ENCODE measurements around the gene SYTL4. TPM values are rescaled to one million over a fixed set of nuclear protein-coding genes. Genes with fewer than 3 reads are reported as not detected.

Gene SYTL4
- total and polyA plus RNA-seq, 2 experiments from 2014 or later: 0.28 TPM; not detected in 1

DNA sequence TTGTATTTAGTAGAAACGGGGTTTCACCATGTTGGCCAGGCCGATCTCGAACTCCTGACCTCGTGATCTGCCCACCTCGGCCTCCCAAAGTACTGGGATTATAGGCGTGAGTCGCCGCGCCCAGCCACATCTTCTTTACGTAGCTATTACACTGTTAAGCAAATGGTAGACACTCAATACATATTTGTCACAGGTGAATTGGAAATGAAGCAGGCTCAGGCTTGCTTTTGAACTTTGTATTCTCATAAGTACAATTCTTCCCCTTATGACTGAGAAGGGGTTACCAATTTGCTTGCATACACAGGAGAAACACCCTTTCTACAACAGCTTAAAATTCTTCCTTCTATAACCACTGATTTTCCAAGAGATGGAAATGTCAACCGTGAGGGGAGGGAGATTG is 88.7 kb downstream of the SYTL4 start:
- Histone ChIP-seq H3K27me3 (ENCODE audit: insufficient read depth) (no peaks in the 10 kb centered on the region), H2AFZ (no peak overlapping the region), H3K36me3 (ENCODE audit: insufficient read depth) (no peaks in the 10 kb centered on the region), H3K4me1 (ENCODE audit: insufficient read depth) (no peaks in the 10 kb centered on the region), H4K20me1 (replicated peaks; ENCODE audit: insufficient read depth) (no peaks in the 10 kb centered on the region), H3K9me2 (ENCODE audit: insufficient read depth) (no peaks in the 10 kb centered on the region), H3K4me3 (no peak overlapping the region), H3K4me2 (no peak overlapping the region), H3F3A (replicated peaks; ENCODE audit: low read depth) (no peaks in the 10 kb centered on the region), H3K27ac (ENCODE audit: low read depth) (no peak overlapping the region), H3K79me2 (replicated peaks; ENCODE audit: insufficient read depth) (no peaks in the 10 kb centered on the region)
- H3K9me3 Mint-ChIP-seq: no peaks in the 10 kb centered on the region
- TF ChIP-seq EZH2phosphoT487 (IDR thresholded peaks at IDR 0.05; ENCODE audit: unreplicated experiment): no peak
- TF ChIP-seq, protein P1, sequence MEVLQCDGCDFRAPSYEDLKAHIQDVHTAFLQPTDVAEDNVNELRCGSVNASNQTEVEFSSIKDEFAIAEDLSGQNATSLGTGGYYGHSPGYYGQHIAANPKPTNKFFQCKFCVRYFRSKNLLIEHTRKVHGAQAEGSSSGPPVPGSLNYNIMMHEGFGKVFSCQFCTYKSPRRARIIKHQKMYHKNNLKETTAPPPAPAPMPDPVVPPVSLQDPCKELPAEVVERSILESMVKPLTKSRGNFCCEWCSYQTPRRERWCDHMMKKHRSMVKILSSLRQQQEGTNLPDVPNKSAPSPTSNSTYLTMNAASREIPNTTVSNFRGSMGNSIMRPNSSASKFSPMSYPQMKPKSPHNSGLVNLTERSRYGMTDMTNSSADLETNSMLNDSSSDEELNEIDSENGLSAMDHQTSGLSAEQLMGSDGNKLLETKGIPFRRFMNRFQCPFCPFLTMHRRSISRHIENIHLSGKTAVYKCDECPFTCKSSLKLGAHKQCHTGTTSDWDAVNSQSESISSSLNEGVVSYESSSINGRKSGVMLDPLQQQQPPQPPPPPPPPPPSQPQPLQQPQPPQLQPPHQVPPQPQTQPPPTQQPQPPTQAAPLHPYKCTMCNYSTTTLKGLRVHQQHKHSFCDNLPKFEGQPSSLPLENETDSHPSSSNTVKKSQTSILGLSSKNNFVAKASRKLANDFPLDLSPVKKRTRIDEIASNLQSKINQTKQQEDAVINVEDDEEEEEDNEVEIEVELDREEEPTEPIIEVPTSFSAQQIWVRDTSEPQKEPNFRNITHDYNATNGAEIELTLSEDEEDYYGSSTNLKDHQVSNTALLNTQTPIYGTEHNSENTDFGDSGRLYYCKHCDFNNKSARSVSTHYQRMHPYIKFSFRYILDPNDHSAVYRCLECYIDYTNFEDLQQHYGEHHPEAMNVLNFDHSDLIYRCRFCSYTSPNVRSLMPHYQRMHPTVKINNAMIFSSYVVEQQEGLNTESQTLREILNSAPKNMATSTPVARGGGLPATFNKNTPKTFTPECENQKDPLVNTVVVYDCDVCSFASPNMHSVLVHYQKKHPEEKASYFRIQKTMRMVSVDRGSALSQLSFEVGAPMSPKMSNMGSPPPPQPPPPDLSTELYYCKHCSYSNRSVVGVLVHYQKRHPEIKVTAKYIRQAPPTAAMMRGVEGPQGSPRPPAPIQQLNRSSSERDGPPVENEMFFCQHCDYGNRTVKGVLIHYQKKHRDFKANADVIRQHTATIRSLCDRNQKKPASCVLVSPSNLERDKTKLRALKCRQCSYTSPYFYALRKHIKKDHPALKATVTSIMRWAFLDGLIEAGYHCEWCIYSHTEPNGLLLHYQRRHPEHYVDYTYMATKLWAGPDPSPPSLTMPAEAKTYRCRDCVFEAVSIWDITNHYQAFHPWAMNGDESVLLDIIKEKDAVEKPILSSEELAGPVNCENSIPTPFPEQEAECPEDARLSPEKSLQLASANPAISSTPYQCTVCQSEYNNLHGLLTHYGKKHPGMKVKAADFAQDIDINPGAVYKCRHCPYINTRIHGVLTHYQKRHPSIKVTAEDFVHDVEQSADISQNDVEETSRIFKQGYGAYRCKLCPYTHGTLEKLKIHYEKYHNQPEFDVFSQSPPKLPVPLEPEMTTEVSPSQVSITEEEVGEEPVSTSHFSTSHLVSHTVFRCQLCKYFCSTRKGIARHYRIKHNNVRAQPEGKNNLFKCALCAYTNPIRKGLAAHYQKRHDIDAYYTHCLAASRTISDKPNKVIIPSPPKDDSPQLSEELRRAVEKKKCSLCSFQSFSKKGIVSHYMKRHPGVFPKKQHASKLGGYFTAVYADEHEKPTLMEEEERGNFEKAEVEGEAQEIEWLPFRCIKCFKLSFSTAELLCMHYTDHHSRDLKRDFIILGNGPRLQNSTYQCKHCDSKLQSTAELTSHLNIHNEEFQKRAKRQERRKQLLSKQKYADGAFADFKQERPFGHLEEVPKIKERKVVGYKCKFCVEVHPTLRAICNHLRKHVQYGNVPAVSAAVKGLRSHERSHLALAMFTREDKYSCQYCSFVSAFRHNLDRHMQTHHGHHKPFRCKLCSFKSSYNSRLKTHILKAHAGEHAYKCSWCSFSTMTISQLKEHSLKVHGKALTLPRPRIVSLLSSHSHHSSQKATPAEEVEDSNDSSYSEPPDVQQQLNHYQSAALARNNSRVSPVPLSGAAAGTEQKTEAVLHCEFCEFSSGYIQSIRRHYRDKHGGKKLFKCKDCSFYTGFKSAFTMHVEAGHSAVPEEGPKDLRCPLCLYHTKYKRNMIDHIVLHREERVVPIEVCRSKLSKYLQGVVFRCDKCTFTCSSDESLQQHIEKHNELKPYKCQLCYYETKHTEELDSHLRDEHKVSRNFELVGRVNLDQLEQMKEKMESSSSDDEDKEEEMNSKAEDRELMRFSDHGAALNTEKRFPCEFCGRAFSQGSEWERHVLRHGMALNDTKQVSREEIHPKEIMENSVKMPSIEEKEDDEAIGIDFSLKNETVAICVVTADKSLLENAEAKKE (CRISPR knock-in tag; IDR thresholded peaks at IDR 0.05): no peak
- no peak for TF ChIP-seq JUNB (IDR thresholded peaks at IDR 0.05; ENCODE audit: unreplicated experiment)
- TF ChIP-seq CREB1 (CRISPR knock-in tag; IDR thresholded peaks at IDR 0.05; ENCODE audit: low read depth): no peak
- TF ChIP-seq NANOG (IDR thresholded peaks at IDR 0.05; ENCODE audit: borderline replicate concordance): no peak
- TF ChIP-seq, protein P2, sequence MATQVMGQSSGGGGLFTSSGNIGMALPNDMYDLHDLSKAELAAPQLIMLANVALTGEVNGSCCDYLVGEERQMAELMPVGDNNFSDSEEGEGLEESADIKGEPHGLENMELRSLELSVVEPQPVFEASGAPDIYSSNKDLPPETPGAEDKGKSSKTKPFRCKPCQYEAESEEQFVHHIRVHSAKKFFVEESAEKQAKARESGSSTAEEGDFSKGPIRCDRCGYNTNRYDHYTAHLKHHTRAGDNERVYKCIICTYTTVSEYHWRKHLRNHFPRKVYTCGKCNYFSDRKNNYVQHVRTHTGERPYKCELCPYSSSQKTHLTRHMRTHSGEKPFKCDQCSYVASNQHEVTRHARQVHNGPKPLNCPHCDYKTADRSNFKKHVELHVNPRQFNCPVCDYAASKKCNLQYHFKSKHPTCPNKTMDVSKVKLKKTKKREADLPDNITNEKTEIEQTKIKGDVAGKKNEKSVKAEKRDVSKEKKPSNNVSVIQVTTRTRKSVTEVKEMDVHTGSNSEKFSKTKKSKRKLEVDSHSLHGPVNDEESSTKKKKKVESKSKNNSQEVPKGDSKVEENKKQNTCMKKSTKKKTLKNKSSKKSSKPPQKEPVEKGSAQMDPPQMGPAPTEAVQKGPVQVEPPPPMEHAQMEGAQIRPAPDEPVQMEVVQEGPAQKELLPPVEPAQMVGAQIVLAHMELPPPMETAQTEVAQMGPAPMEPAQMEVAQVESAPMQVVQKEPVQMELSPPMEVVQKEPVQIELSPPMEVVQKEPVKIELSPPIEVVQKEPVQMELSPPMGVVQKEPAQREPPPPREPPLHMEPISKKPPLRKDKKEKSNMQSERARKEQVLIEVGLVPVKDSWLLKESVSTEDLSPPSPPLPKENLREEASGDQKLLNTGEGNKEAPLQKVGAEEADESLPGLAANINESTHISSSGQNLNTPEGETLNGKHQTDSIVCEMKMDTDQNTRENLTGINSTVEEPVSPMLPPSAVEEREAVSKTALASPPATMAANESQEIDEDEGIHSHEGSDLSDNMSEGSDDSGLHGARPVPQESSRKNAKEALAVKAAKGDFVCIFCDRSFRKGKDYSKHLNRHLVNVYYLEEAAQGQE (IDR thresholded peaks at IDR 0.05; ENCODE audit: unreplicated experiment): no peak
- peaks cover 2% of the 10 kb centered on the region for H3K27me3 Mint-ChIP-seq (ENCODE audit: insufficient read depth, low read depth, poor library complexity)
- DNase-seq (ENCODE audit: low spot score) (no peak), ATAC-seq (no peak)
- peaks cover 11% of the 10 kb centered on the region for H3K4me1 Mint-ChIP-seq
- H3K4me3 Mint-ChIP-seq: no peak overlapping the region
- H3K27ac Mint-ChIP-seq: no peak overlapping the region
- no peaks in the 10 kb centered on the region for H3K36me3 Mint-ChIP-seq (ENCODE audit: low read depth)
